ENCODE results near the gene GNAI3.

Gene GNAI3

GRCh38 chr1:109548321-109549267 lies at the start of gene GNAI3:
GNAI3 (plus strand) TSS chr1:109548615; CDS start chr1:109548721, 106 bp downstream.
- peak; percentile 97 for DNase-seq

GRCh38 chr1:109499081-109499480 lies 49.3 kb upstream of the GNAI3 start:
- no peak for DNase-seq

GRCh38 chr1:109499661-109500536 lies 48.5 kb upstream of the GNAI3 start:
- peak; percentile 53 for DNase-seq

GRCh38 chr1:109500941-109501381 lies 47.5 kb upstream of the GNAI3 start:
- no peak for DNase-seq

- no peak for DNase-seq
Observed at GRCh38 chr1:109501644-109502363, 46.6 kb upstream of the GNAI3 start.

- DNase-seq, result peak; percentile 11
Observed at GRCh38 chr1:109502364-109502851, 46.0 kb upstream of the GNAI3 start.

- DNase-seq, result no peak
Observed at GRCh38 chr1:109503935-109504334, 44.5 kb upstream of the GNAI3 start.

GRCh38 chr1:109504974-109505373 lies 43.4 kb upstream of the GNAI3 start:
- no peak for DNase-seq

GRCh38 chr1:109508001-109508872 lies 40.2 kb upstream of the GNAI3 start:
- DNase-seq, result no peak

- DNase-seq, result no peak
Observed at GRCh38 chr1:109508873-109509175, 39.6 kb upstream of the GNAI3 start.

- peak; percentile 43 for DNase-seq
Observed at GRCh38 chr1:109509176-109510134, 39.0 kb upstream of the GNAI3 start, which contains the start of gene AMIGO1. AMIGO1 (minus strand) TSS chr1:109509727; CDS start chr1:109508912, 815 bp downstream.

- DNase-seq, result no peak
Observed at GRCh38 chr1:109513110-109513710, 35.2 kb upstream of the GNAI3 start.

GRCh38 chr1:109514846-109515245 lies 33.6 kb upstream of the GNAI3 start:
- no peak for DNase-seq

GRCh38 chr1:109516872-109517271 lies 31.5 kb upstream of the GNAI3 start:
- no peak for DNase-seq

- DNase-seq, result no peak
Observed at GRCh38 chr1:109517337-109517736, 31.1 kb upstream of the GNAI3 start.

- no peak for DNase-seq
Observed at GRCh38 chr1:109521002-109521951, 27.1 kb upstream of the GNAI3 start.

GRCh38 chr1:109522026-109522425 lies 26.4 kb upstream of the GNAI3 start:
- no peak for DNase-seq

- no peak for DNase-seq
Observed at GRCh38 chr1:109523706-109524105, 24.7 kb upstream of the GNAI3 start.
